PC-3 (cell line): ENCODE data around the gene PIAS4.

ENCODE experiments used
- EZH2 ChIP-seq: fragments of 300-600 bp; sonication (generic); IDR thresholded peaks from one replicate; pipeline ENCODE4 v1.6.1; 2017; ENCODE audit warnings: antibody characterized with exemption, mild to moderate bottlenecking, low read length; ENCODE audit not compliant: unreplicated experiment
- EZH2phosphoT487 ChIP-seq: fragments of 300-600 bp; sonication (generic); IDR thresholded peaks from 2 replicates; pipeline ENCODE4 v1.6.1; 2018; ENCODE audit warnings: mild to moderate bottlenecking, antibody characterized with exemption, low read length, borderline replicate concordance
- TF ChIP-seq, protein P1 (sequence below): fragments of 300-600 bp; sonication (generic); conservative IDR thresholded peaks from 2 replicates; pipeline ENCODE4 v1.5.1; 2017; ENCODE audit warnings: antibody characterized with exemption, low read depth, mild to moderate bottlenecking, low read length

DNA sequence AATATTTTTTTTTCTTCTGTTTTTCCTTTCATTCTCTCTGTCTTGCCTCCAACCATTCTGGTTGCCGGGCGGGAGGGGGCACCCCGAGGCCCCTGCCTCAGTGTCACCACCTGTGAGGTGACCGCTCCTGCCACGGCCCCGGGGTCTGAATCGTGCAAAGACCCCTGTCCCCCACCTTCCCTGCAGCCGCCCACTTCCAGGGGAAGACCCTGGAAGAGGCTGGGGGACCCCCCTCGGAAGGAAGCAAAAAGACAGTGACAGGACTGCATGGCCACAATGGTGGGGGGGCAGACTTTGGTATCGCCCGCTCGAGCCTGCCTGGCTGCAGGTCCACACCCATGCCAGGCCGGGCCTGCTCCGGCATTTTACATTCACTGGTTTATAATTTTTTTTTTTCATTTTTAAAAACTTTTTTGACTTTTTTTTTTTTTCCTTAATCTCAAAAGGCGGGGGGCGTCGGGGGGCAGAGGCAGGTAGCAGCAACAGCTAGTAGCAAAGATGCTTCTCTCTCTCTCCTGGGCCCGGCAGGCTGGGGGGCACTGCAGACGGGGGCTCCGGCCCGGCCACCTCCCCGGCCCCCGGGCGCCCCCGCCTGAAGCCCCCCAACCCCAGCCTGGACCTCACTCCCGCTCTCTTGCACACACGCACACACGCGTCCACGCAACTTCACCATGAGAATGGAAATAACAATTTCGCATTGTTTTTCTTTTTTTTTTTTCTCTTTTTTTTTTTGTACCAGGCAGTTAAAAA, 36.6 kb downstream of the PIAS4 start:
- TF ChIP-seq, protein P1, sequence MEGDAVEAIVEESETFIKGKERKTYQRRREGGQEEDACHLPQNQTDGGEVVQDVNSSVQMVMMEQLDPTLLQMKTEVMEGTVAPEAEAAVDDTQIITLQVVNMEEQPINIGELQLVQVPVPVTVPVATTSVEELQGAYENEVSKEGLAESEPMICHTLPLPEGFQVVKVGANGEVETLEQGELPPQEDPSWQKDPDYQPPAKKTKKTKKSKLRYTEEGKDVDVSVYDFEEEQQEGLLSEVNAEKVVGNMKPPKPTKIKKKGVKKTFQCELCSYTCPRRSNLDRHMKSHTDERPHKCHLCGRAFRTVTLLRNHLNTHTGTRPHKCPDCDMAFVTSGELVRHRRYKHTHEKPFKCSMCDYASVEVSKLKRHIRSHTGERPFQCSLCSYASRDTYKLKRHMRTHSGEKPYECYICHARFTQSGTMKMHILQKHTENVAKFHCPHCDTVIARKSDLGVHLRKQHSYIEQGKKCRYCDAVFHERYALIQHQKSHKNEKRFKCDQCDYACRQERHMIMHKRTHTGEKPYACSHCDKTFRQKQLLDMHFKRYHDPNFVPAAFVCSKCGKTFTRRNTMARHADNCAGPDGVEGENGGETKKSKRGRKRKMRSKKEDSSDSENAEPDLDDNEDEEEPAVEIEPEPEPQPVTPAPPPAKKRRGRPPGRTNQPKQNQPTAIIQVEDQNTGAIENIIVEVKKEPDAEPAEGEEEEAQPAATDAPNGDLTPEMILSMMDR, result no peak
- TF ChIP-seq EZH2, result no peak
- no peak for TF ChIP-seq EZH2phosphoT487
